H1 (cell line): ENCODE results near the gene SLC39A10. TPM values are rescaled to one million over a fixed set of nuclear protein-coding genes. Genes with fewer than 3 reads are reported as not detected.

Experiments
- CHD7 ChIP-seq: fragments of 300-600 bp; sonication (generic); IDR thresholded peaks from 2 replicates; pipeline ENCODE4 v1.7.1; 2012; ENCODE audit warnings: low read length, moderate library complexity, mild to moderate bottlenecking, inconsistent platforms; ENCODE audit not compliant: insufficient replicate concordance
- KDM4A ChIP-seq: IDR thresholded peaks from one replicate; pipeline ENCODE4 v1.7.1; 2012; ENCODE audit warnings: low read depth, mild to moderate bottlenecking, moderate library complexity, low read length, inconsistent platforms; ENCODE audit not compliant: severe bottlenecking
- NRF1 ChIP-seq: IDR thresholded peaks from 2 replicates; pipeline ENCODE4 v1.6.1; 2011; ENCODE audit warnings: mild to moderate bottlenecking, low read depth, low read length, improper control_type of control experiment
- PHF8 ChIP-seq: fragments of 200-600 bp; sonication (generic); conservative IDR thresholded peaks from 2 replicates; pipeline ENCODE4 v1.7.1; 2012; ENCODE audit warnings: low read depth, mild to moderate bottlenecking, inconsistent platforms, low read length, moderate library complexity
- POLR2AphosphoS5 ChIP-seq: IDR thresholded peaks from 2 replicates; pipeline ENCODE4 v1.6.1; 2011; ENCODE audit warnings: low read depth, low read length
- RBBP5 ChIP-seq: IDR thresholded peaks from 2 replicates; pipeline ENCODE4 v1.7.1; 2012; ENCODE audit warnings: low read depth, mild to moderate bottlenecking, inconsistent platforms, low read length, moderate library complexity, borderline replicate concordance
- TEAD4 ChIP-seq: IDR thresholded peaks from 2 replicates; pipeline ENCODE4 v1.6.1; 2012; ENCODE audit warnings: low read depth, low read length, inconsistent platforms, mixed read lengths
- polyA plus RNA-seq, 7 experiments: library from polyadenylated mRNA; depleted of rRNA in 3 of 7; stranded (reverse) in 5 of 7; unstranded in 2 of 7; fragments of >200 nt in 5 of 7; fragments of 200-250 nt in 2 of 7; gene quantifications; 1 replicate in 5 of 7; 2 replicates in 1 of 7; 4 replicates in 1 of 7; pipeline versions ENCODE4 v1.2.1 to v1.2.3, GENCODE V29; 2011 to 2013; ENCODE audit warnings: missing spikeins in 2 of 7, mixed read lengths in 2 of 7
- total RNA-seq: library from RNA; stranded (reverse); fragmentation: NEBNext Ultra II Directional; extraction: Animal tissue kit (Norgen Biotek cat#: 25700); gene quantifications from 2 replicates; pipeline ENCODE4 v1.2.1, GENCODE V29; 2021

The SLC39A10 gene
- total and polyA plus RNA-seq, 2 of the 8 experiments (the other 6 are each of a cell fraction or from before 2014, with no cell fraction given): 68.1 to 234 TPM

- TF ChIP-seq POLR2AphosphoS5: no peak
- no peak for TF ChIP-seq TEAD4
- TF ChIP-seq CHD7: no peak
- TF ChIP-seq RBBP5: no peak
- no peak for TF ChIP-seq PHF8
- no peak for TF ChIP-seq KDM4A
- no peak for TF ChIP-seq NRF1
Observed at GRCh38 chr2:195782156-195782555, 125.1 kb downstream of the SLC39A10 start (continued).
